Lung (tissue), 12 donors: ENCODE measurements around the gene SLC16A12. TPM values are rescaled to one million over a fixed set of nuclear protein-coding genes. Genes with fewer than 3 reads are reported as not detected.

ENCODE experiments used
- ATAC-seq: fragments of 200-7000 bp; cut with Tn5 transposase; one replicate; pipeline ENCODE4 v1.9.1; 2020; ENCODE audit warnings: moderate number of reproducible peaks; ENCODE audit not compliant: insufficient read depth, low FRiP score
- DNase-seq, 3 donors: peaks; one replicate each; pipeline ENCODE4 v3.0.0-alpha.2; 2013 to 2017
- H3K27ac ChIP-seq, 2 donors: one replicate each; pipeline ENCODE4 v1.5.1; 2013; ENCODE audit warnings: mild to moderate bottlenecking in 2 of 2, moderate library complexity in 2 of 2, control low read depth in 1 of 2, inconsistent platforms in 1 of 2, low read depth in 1 of 2, low read length in 1 of 2
- H3K27me3 ChIP-seq, 3 donors: one replicate each; pipeline ENCODE4 v1.5.1; 2013; ENCODE audit warnings: low read length in 2 of 3; ENCODE audit not compliant: control insufficient read depth in 3 of 3, insufficient read depth in 3 of 3
- H3K36me3 ChIP-seq, 4 donors: one replicate each; pipeline ENCODE4 v1.5.1; 2013; ENCODE audit warnings: low read length in 4 of 4, mild to moderate bottlenecking in 1 of 4, moderate library complexity in 1 of 4; ENCODE audit not compliant: control insufficient read depth in 4 of 4, insufficient read depth in 4 of 4
- H3K4me1 ChIP-seq, 5 donors: one replicate each; pipeline ENCODE4 v1.5.1; 2013; ENCODE audit warnings: low read length in 5 of 5, mild to moderate bottlenecking in 2 of 5, moderate library complexity in 1 of 5; ENCODE audit not compliant: control insufficient read depth in 5 of 5, insufficient read depth in 5 of 5
- H3K4me3 ChIP-seq: one replicate; pipeline ENCODE4 v1.5.1; 2013; ENCODE audit warnings: mild to moderate bottlenecking, control low read depth, moderate library complexity
- H3K9ac ChIP-seq, 2 donors: one replicate each; pipeline ENCODE4 v1.5.1; 2013; ENCODE audit warnings: low read length in 2 of 2, control low read depth in 1 of 2; ENCODE audit not compliant: insufficient read depth in 1 of 2
- H3K9me3 ChIP-seq, 4 donors: one replicate each; pipeline ENCODE4 v1.5.1; 2013; ENCODE audit warnings: low read length in 3 of 4, mild to moderate bottlenecking in 1 of 4, moderate library complexity in 1 of 4; ENCODE audit not compliant: control insufficient read depth in 4 of 4, insufficient read depth in 3 of 4
- CTCF ChIP-seq: IDR thresholded peaks from 2 replicates; pipeline ENCODE4 v1.5.1; 2012; ENCODE audit warnings: mild to moderate bottlenecking; ENCODE audit errors: control extremely low read depth, extremely low read depth
- WGBS, 2 donors: extraction: QIAGEN DNeasy Blood & Tissue Kit; methylation state at CpG; one replicate each; pipeline ENCODE4 v1.1.7; 2013; 5-methylcytosine and 5-hydroxymethylcytosine counted together
- polyA plus RNA-seq, 2 donors: library from polyadenylated mRNA; stranded (reverse); fragments of 200-250 nt; gene quantifications; one replicate each; pipeline ENCODE4 v1.2.1, GENCODE V29; 2013
- total RNA-seq, 2 donors: library from RNA; depleted of rRNA in 1 of 2; stranded (reverse); fragments of >200 nt in 1 of 2; gene quantifications; one replicate each; pipeline ENCODE4 v1.2.1, GENCODE V29; 2014 to 2021
- donor health status: control.
- donor health status: control.
- donor health status: Bipolar disorder and iron deficiency.
- donor health status: healthy.
- donor health status: DM: yes; HTN: yes; CAD: no.

SLC16A12 gene
- total and polyA plus RNA-seq, 4 donors, result 0.45 to 4.6 (median 1.3) TPM

DNA sequence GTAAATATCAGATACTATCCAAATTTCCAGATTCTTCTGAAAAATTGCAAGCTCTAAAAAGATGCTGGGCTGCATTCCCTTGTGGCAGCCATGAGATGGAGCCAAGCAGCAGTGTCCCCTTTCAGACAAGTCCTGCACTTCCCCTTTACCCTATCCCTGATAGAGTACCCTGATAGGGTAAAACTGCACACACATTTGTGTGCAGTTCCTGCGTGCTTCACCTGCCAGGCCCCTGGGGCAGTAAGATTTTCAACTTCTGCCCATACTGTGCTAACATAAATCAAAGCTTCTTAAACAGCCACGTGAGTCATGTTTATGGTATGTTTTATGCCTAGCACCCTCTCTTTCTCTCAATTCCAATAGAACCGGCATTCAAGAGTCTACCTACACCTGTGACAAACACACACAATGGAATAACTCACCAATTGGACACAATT lies 68.8 kb downstream of the SLC16A12 start:
- peak; percentile 41 for ATAC-seq
- no peaks in the 10 kb centered on the region for H3K9me3 ChIP-seq
- H3K4me3 ChIP-seq, result no peak overlapping the region
- H3K4me1 ChIP-seq, result peaks cover 5 to 21% (median 13%) of the 10 kb centered on the region in 5 donors
- no peak overlapping the region for H3K27ac ChIP-seq
- H3K27me3 ChIP-seq, result no peaks in the 10 kb centered on the region
- no peaks in the 10 kb centered on the region for H3K36me3 ChIP-seq
- DNase-seq, result peak in 2 of 3 donors; percentile 45 to 67
- H3K9ac ChIP-seq, result no peak overlapping the region
- no peak for TF ChIP-seq CTCF
- 35% methylated on average over 3 of the region's 3 CpGs for WGBS, 2 donors

GRCh38 chr10:89465196-89465595 lies 70.2 kb downstream of the SLC16A12 start:
- TF ChIP-seq CTCF, result no peak
- Histone ChIP-seq H3K27ac (no peak overlapping the region), H3K36me3 (no peaks in the 10 kb centered on the region), H3K27me3 (no peaks in the 10 kb centered on the region), H3K9ac (no peak overlapping the region), H3K9me3 (no peaks in the 10 kb centered on the region), H3K4me1 (peaks cover 3 to 15% (median 9%) of the 10 kb centered on the region in 5 donors), H3K4me3 (no peak overlapping the region)
- 70 to 72% methylated on average over 2 of the region's 2 CpGs for WGBS, 2 donors
- ATAC-seq, result no peak
- no peak for DNase-seq

DNA sequence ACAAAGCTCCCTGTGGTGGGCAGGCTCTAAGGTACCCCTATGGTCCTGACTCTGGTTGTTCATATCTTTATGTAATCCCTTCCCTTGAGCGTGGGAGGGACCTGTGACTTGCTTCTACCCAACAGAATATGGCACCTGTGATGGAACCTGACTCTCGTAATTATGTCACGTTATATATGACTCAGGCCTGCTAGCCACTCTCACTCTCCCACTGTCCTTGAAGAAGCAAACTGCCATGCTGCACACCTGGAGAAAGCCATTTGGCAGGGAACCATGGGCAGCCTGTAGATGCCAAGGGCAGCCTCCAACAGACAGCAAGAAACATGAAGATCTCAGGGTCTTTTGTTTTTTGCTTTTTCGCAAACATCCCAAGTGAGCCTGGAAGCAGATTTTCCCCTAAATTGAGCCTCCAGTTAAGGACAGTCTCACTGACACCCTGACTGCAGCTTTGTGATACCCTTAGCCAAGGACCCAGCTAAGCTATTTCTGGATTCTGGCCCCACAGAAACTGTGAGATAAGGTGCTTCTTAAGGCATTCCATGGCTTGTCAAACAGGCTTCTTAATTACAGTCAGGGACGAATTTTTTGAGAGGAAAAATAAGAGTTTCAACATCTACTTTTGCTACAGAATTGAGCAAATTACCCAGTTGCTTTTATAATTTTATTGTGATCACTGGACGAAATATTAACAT lies 71.4 kb downstream of the SLC16A12 start:
- Histone ChIP-seq H3K9me3 (no peaks in the 10 kb centered on the region), H3K9ac (no peak overlapping the region), H3K4me1 (peaks cover 2 to 15% (median 11%) of the 10 kb centered on the region in 5 donors), H3K36me3 (no peaks in the 10 kb centered on the region), H3K27me3 (no peaks in the 10 kb centered on the region), H3K27ac (no peak overlapping the region), H3K4me3 (no peak overlapping the region)
- TF ChIP-seq CTCF, result no peak
- 88 to 94% methylated on average over 6 of the region's 6 CpGs for WGBS, 2 donors
- ATAC-seq, result no peak
- DNase-seq, result no peak
